Caki2 (cell line): ENCODE results near the gene KIF14. TPM values are rescaled to one million over a fixed set of nuclear protein-coding genes. Genes with fewer than 3 reads are reported as not detected.

ENCODE experiments used
- DNase-seq: peaks from one replicate; pipeline ENCODE4 v3.0.0-alpha.2; 2015; ENCODE audit warnings: low read depth
- in situ Hi-C: cut with HindIII; loops from 2 replicates; pipeline ENCODE4 v1.10.0; 2016; ENCODE audit warnings: low sequenced_read_pairs, low pct_unique_long_range_greater_than_20kb, mixed read lengths
- total RNA-seq: library from RNA; depleted of rRNA; stranded (reverse); fragments of >200 nt; shearing (Covaris generic); gene quantifications from 2 replicates; pipeline ENCODE4 v1.2.3, GENCODE V29; 2014; ENCODE audit warnings: low replicate concordance; rRNA removed

KIF14 gene
- total RNA-seq, 1 experiment from 2014 or later, result 10.0 TPM

DNA sequence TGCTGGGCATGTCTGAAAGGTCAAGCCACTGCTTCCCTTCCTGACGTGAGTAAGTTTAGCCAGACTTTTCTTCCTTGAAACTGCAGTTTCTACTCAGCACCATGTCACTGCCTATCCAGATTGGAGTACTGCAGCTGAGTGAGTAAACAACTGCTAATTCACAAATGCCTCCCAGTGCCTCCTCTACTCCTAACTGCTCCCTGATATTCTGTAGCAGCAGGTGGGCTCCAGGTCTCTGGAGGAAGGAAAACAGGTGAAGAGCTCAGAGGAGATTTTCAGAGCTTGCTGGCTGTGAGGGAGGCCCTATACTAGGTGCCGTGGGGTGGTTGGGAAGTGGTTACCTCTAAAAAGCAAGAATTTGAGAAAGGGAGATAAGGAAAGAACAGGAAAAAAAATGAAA, 96.5 kb downstream of the KIF14 start:
- DNase-seq, result peak; percentile 25
- in situ Hi-C loops, result no loop called here

DNA sequence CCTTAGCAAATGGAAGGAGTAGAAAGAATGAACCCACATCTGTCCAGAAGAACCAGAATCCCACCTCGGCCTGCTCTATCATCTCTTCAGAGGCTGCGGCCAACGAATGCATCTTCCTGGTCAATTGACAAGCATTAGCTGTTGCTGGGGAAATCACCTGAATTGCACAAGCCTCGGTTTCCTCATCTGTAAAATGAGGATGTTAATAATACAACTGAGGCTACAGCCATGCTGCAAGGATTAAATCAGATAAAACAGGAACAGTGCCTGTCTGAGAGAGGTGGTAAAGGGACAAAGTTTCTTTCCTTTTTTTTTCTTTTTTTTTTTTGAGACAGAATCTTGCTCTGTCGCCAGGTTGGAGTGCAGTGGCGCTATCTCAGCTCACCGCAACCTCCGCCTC, 99.8 kb downstream of the KIF14 start:
- no peak for DNase-seq
- in situ Hi-C loops, result no loop called here

DNA sequence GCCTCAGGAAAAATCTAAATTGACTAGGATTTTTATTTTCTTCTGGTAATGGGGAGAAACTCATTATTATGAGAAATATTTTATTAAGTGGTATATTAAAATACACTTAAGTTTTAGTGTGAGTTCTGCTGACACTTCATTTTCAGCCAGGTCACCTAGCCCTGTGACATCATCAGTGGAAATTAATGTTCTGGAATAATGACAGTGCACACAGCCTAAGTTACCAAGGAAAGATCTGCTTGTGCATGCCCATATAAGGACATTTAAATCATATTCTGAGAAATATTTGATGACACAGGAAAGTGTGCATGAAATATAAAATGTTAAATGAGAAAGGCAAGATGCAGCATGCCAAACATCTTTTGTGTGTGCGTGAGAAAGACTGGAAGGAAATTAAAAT, 102.0 kb downstream of the KIF14 start:
- in situ Hi-C loops, result no loop called here
- peak; percentile 17 for DNase-seq

DNA sequence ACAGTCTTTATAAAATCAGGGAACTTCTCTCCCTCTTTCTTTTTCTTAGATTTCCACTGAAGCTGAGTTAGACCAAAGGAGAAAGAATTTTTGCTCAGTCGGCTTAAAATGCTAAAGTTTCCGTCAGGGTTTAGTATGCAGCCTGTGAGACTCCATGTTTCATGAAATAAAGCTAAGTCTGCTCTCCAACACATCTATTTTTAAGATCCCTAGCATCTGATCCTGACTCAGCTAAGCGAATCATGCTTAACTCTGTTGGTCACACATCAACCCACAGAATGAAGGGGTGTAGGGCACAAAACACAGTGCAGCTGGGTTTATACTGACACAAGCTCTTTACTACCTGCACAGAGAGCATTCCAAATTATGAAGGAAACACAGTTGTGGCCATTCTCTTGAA, 108.4 kb downstream of the KIF14 start:
- in situ Hi-C loops, result no loop called here
- peak; percentile 26 for DNase-seq

DNA sequence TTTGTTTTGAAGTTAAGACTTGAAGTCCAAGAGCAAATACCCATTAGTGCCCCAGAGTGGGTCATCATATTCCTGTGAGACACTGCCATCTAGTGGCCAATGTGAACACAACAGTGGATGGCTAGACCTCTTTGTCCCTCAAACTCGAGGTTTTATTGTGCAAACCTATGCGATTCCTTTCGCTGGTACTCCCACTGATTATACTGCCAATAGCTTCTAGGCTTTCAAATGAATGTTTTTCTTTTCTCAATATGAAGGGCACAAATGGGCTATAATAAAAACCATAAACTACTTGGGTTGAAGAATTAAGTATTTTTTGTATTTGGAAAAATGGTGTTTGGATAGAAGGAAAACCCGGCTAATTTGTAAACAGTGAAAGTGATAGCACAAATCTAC, 110.3 kb downstream of the KIF14 start:
- peak; percentile 56 for DNase-seq
- in situ Hi-C loops, result no loop called here

DNA sequence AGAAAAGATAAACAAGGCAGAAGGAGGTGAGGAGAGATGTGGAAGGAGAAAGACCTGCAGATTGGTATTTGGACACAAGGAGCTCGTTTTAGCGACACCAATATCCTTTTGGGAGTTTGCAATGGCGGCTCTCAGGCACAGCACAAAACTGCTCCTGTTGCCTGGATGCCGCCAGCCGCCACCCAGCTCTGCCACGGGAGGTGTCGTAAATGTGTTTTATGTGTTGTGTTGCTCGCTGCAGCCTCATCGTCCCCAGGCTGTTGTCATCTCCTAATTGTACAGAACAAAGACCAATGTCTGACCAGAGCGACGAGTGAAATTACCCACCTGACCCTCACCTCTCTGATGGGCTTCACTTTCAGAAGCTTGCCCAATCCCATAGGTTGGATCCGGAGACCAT, 114.1 kb downstream of the KIF14 start:
- no peak for DNase-seq

DNA sequence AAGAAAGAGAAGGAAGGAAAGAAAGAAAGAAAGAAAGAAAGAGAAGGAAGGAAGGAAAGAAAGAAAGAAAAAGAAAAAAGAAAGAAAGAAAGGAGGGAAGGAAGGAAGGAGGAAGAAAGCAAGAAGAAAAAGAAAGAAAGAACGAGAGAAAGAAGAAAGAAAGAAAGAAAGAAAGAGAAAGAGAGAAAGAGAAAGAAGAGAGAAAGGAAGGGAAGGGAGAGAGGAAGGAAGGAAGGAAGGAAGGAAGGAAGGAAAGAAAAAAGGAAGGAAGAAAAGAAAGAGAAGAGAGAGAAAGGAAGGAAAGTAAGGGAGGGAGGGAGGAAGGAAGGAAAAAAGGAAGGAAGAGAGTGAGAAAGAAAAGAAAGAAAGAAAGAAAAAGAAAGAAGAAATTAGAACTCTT, 115.3 kb downstream of the KIF14 start:
- DNase-seq, result no peak
- in situ Hi-C loops, result no loop called here

More for the DNA sequence above, 114.1 kb downstream of the KIF14 start:
- in situ Hi-C loops, result no loop called here

Other genes with a start within 250 kb of the KIF14 start
- gene ZNF281, start 210.7 kb downstream of the KIF14 start, total RNA-seq, result 8.4 and 17.3 TPM in 2 replicates
- gene DDX59, start 49.2 kb upstream of the KIF14 start, total RNA-seq, result 16.4 and 22.9 TPM in 2 replicates
- gene CAMSAP2, start 118.1 kb upstream of the KIF14 start, total RNA-seq, result 10.6 and 16.1 TPM in 2 replicates